Activated CD4-positive, alpha-beta T cell treated with anti-CD3 and anti-CD28 coated beads, Interleukin-10, Interleukin-2, amounts not matched to agents 100 ng/mL and 50 ng/mL, durations not matched to agents 16 hours and 8 hours (primary cell): ENCODE data around the gene RPTOR.

Experiments used
- DNase-seq: peaks from one replicate; pipeline ENCODE4 v3.0.0-alpha.2; 2020

Gene RPTOR

GRCh38 chr17:80889231-80890195 lies 344.9 kb downstream of the RPTOR start:
- peak; percentile 45 for DNase-seq

- peak; percentile 23 for DNase-seq
Measured at GRCh38 chr17:80890196-80890920, 345.7 kb downstream of the RPTOR start.

GRCh38 chr17:80890921-80891396 lies 346.3 kb downstream of the RPTOR start:
- no peak for DNase-seq

- peak; percentile 96 for DNase-seq
Measured at GRCh38 chr17:80891397-80892018, 346.9 kb downstream of the RPTOR start.

GRCh38 chr17:80892019-80892855 lies 347.6 kb downstream of the RPTOR start:
- DNase-seq, result peak; percentile 97

GRCh38 chr17:80892900-80893603 lies 348.4 kb downstream of the RPTOR start:
- peak; percentile 83 for DNase-seq

- no peak for DNase-seq
Measured at GRCh38 chr17:80893604-80894438, 349.2 kb downstream of the RPTOR start.

- no peak for DNase-seq
Measured at GRCh38 chr17:80894439-80894721, 349.7 kb downstream of the RPTOR start.

GRCh38 chr17:80894726-80895125 lies 350.1 kb downstream of the RPTOR start:
- no peak for DNase-seq

- no peak for DNase-seq
Measured at GRCh38 chr17:80895366-80895765, 350.7 kb downstream of the RPTOR start.

- DNase-seq, result no peak
Measured at GRCh38 chr17:80898716-80899115, 354.1 kb downstream of the RPTOR start.

GRCh38 chr17:80899402-80900268 lies 355.0 kb downstream of the RPTOR start:
- peak; percentile 84 for DNase-seq

GRCh38 chr17:80901319-80901718 lies 356.7 kb downstream of the RPTOR start:
- DNase-seq, result peak; percentile 17

- no peak for DNase-seq
Measured at GRCh38 chr17:80902197-80902962, 357.7 kb downstream of the RPTOR start.

- DNase-seq, result no peak
Measured at GRCh38 chr17:80902963-80903611, 358.4 kb downstream of the RPTOR start.

- no peak for DNase-seq
Measured at GRCh38 chr17:80904036-80904753, 359.6 kb downstream of the RPTOR start.

- no peak for DNase-seq
Measured at GRCh38 chr17:80905586-80906230, 361.1 kb downstream of the RPTOR start.
